KOPT-K1 (cell line): Measurements from ENCODE around the gene ARAF.

Experiments used
- H3K27ac ChIP-seq: fragments of 200-600 bp; sonication (generic); 2 replicates; pipeline ENCODE4 v1.5.1; 2016; ENCODE audit warnings: antibody characterized with exemption, mild to moderate bottlenecking, low read depth, low read length; ENCODE audit not compliant: poor library complexity, severe bottlenecking
- H3K36me3 ChIP-seq: fragments of 200-600 bp; sonication (generic); 2 replicates; pipeline ENCODE4 v1.5.1; 2017; ENCODE audit warnings: antibody characterized with exemption, mild to moderate bottlenecking, low read length, moderate library complexity; ENCODE audit not compliant: insufficient read depth
- H3K9me3 ChIP-seq: fragments of 200-600 bp; sonication (generic); 2 replicates; pipeline ENCODE4 v1.5.1; 2017; ENCODE audit warnings: antibody characterized with exemption, low read length, mild to moderate bottlenecking; ENCODE audit not compliant: insufficient read depth, poor library complexity, severe bottlenecking

Gene ARAF

GRCh38 chrX:47614618-47615017 is 53.6 kb downstream of the ARAF start:
- Histone ChIP-seq H3K36me3 (no peaks in the 10 kb centered on the region), H3K9me3 (no peaks in the 10 kb centered on the region), H3K27ac (no peak overlapping the region)

DNA sequence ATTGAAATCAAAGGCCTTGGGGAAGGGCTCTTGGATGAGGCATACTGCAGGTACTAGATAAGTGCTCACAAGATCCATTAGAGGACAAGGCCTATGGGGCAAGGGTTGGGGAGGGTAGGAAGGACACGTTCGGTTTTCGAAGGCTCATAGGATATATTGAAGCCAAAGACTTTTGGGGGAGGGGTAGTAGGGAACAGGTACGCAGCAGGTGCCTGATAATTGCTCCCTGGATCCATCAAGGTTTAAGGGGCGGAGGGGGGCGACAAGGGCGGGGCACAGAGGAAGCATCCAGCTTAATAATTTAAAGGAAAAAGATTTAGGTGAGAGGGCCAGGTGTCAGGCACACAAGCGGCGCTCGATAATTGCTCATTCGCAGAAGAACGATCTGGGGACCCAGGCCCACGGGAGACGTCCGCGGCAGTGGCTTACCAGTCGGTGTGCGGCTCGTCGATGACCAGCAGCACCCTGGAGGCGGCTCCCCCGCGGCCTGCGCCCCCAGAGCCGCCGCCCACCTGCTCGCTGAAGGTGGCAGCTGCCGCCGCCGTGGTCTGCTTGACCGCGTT is 58.0 kb downstream of the ARAF start:
- no peaks in the 10 kb centered on the region for H3K9me3 ChIP-seq
- no peaks in the 10 kb centered on the region for H3K36me3 ChIP-seq
- no peak overlapping the region for H3K27ac ChIP-seq

- H3K9me3 ChIP-seq = no peaks in the 10 kb centered on the region
- no peaks in the 10 kb centered on the region for H3K36me3 ChIP-seq
- H3K27ac ChIP-seq = no peak within 1 kb of the TSS
These were observed 58.7 kb downstream of the ARAF start, which contains the start of gene SYN1 for GRCh38 chrX:47619486-47620302. Gene SYN1 (minus strand): TSS chrX:47619857. CDS start chrX:47619728, 129 bp downstream.

DNA sequence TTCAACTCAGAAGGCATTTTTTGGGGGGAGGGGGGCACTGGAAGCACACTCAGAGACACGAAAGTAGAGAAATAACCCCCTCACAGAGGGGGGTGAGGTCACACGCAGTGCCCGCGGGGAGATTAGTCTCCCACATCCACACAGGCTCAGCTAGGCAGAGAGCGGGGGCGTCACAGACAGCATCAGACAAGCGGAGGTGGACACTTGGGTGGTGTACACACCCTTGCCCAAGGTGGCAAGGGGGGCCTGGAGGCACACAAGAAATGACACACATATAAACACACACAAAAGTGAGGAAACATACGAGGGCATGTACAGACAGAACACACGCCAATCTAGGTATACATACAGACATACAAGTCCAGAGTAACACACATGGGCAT is 59.3 kb downstream of the ARAF start:
- Histone ChIP-seq H3K9me3 (no peaks in the 10 kb centered on the region), H3K36me3 (no peaks in the 10 kb centered on the region), H3K27ac (no peak overlapping the region)
